H9 (cell line): ENCODE data around the gene TDP2. TPM values are rescaled to one million over a fixed set of nuclear protein-coding genes. Genes with fewer than 3 reads are reported as not detected.

ENCODE experiments used
- DNase-seq: peaks from one replicate; pipeline ENCODE4 v3.0.0-alpha.2; 2017
- H2AFZ ChIP-seq: one replicate; pipeline ENCODE4 v1.6.1; 2013; ENCODE audit warnings: mild to moderate bottlenecking, low read length, control low read depth, moderate library complexity
- H2AK5ac ChIP-seq: 2 replicates; pipeline ENCODE4 v1.6.1; 2013; ENCODE audit warnings: low read length, control low read depth, mixed read lengths; ENCODE audit not compliant: insufficient read length
- H2BK120ac ChIP-seq: one replicate; pipeline ENCODE4 v1.6.1; 2013; ENCODE audit warnings: low read depth, mild to moderate bottlenecking, low read length, control low read depth, inconsistent platforms; ENCODE audit not compliant: poor library complexity, severe bottlenecking
- H2BK12ac ChIP-seq: 2 replicates; pipeline ENCODE4 v1.6.1; 2013; ENCODE audit warnings: low read length, control low read depth, mixed read lengths, low read depth; ENCODE audit not compliant: insufficient read length
- H2BK15ac ChIP-seq: 2 replicates; pipeline ENCODE4 v1.6.1; 2013; ENCODE audit warnings: low read depth, low read length, control low read depth
- H2BK20ac ChIP-seq: one replicate; pipeline ENCODE4 v1.6.1; 2013; ENCODE audit warnings: low read depth, mild to moderate bottlenecking, low read length, control low read depth, inconsistent platforms; ENCODE audit not compliant: poor library complexity, severe bottlenecking
- H2BK5ac ChIP-seq: 2 replicates; pipeline ENCODE4 v1.6.1; 2013; ENCODE audit warnings: low read length, control low read depth, mixed read lengths; ENCODE audit not compliant: insufficient read length
- H3K14ac ChIP-seq: 2 replicates; pipeline ENCODE4 v1.6.1; 2013; ENCODE audit warnings: low read length, control low read depth; ENCODE audit not compliant: insufficient read depth
- H3K18ac ChIP-seq: 2 replicates; pipeline ENCODE4 v1.6.1; 2013; ENCODE audit warnings: low read depth, mild to moderate bottlenecking, mixed read lengths, low read length, control low read depth; ENCODE audit not compliant: insufficient read length
- H3K23ac ChIP-seq: 2 replicates; pipeline ENCODE4 v1.6.1; 2013; ENCODE audit warnings: low read length, control low read depth, mixed read lengths, low read depth; ENCODE audit not compliant: insufficient read length
- H3K23me2 ChIP-seq: 2 replicates; pipeline ENCODE4 v1.6.1; 2013; ENCODE audit warnings: low read depth, mild to moderate bottlenecking, mixed read lengths, low read length, control low read depth; ENCODE audit not compliant: insufficient read length, poor library complexity, severe bottlenecking
- H3K27ac ChIP-seq: 2 replicates; pipeline ENCODE4 v1.5.1; 2013; ENCODE audit warnings: low read length, control low read depth, mixed read lengths, low read depth; ENCODE audit not compliant: insufficient read length
- H3K27me3 ChIP-seq: 2 replicates; pipeline ENCODE4 v1.6.1; 2013; ENCODE audit warnings: low read length, control low read depth, inconsistent platforms; ENCODE audit not compliant: insufficient read depth
- H3K4ac ChIP-seq: 2 replicates; pipeline ENCODE4 v1.6.1; 2013; ENCODE audit warnings: low read depth, mild to moderate bottlenecking, control low read depth, inconsistent platforms, low read length, moderate library complexity
- H3K4me1 ChIP-seq: 2 replicates; pipeline ENCODE4 v1.6.1; 2013; ENCODE audit warnings: low read length, control low read depth, inconsistent platforms; ENCODE audit not compliant: insufficient read depth
- H3K4me2 ChIP-seq: 2 replicates; pipeline ENCODE4 v1.6.1; 2013; ENCODE audit warnings: low read length, control low read depth, mixed read lengths; ENCODE audit not compliant: insufficient read length, insufficient read depth
- H3K56ac ChIP-seq: 2 replicates; pipeline ENCODE4 v1.6.1; 2013; ENCODE audit warnings: low read depth, mild to moderate bottlenecking, mixed read lengths, low read length, control low read depth; ENCODE audit not compliant: insufficient read length
- H3K79me1 ChIP-seq: 2 replicates; pipeline ENCODE4 v1.6.1; 2013; ENCODE audit warnings: low read depth, mild to moderate bottlenecking, moderate library complexity, low read length, control low read depth, inconsistent platforms; ENCODE audit not compliant: insufficient read depth, poor library complexity, severe bottlenecking
- H3K79me2 ChIP-seq: 2 replicates; pipeline ENCODE4 v1.6.1; 2013; ENCODE audit warnings: low read length, control low read depth, inconsistent platforms; ENCODE audit not compliant: insufficient read depth
- H3K9ac ChIP-seq: 2 replicates; pipeline ENCODE4 v1.6.1; 2013; ENCODE audit warnings: low read length, control low read depth, mixed read lengths; ENCODE audit not compliant: insufficient read length; ENCODE audit errors: extremely low read depth
- H3K9me3 ChIP-seq: one replicate; pipeline ENCODE4 v1.6.1; 2013; ENCODE audit warnings: low read depth, low read length, inconsistent platforms; ENCODE audit not compliant: control insufficient read depth
- H3T11ph ChIP-seq: one replicate; pipeline ENCODE4 v1.6.1; 2013; ENCODE audit warnings: mild to moderate bottlenecking, low read length, control low read depth, inconsistent platforms
- H4K20me1 ChIP-seq: one replicate; pipeline ENCODE4 v1.6.1; 2013; ENCODE audit not compliant: control insufficient read depth, insufficient read length, insufficient read depth
- H4K5ac ChIP-seq: 2 replicates; pipeline ENCODE4 v1.6.1; 2013; ENCODE audit warnings: low read depth, mild to moderate bottlenecking, mixed read lengths, low read length, control low read depth; ENCODE audit not compliant: insufficient read length
- H4K8ac ChIP-seq: replicated peaks from 2 replicates; pipeline ENCODE4 v1.6.1; 2013; ENCODE audit warnings: low read length, control low read depth, mixed read lengths, low read depth; ENCODE audit not compliant: insufficient read length
- H4K91ac ChIP-seq: 2 replicates; pipeline ENCODE4 v1.6.1; 2013; ENCODE audit warnings: low read depth, mild to moderate bottlenecking, moderate library complexity, mixed read lengths, low read length, control low read depth; ENCODE audit not compliant: insufficient read length
- H3K27ac Mint-ChIP-seq, 3 experiments: 2 replicates in 2 of 3; 3 replicates in 1 of 3; pipeline ENCODE4 v1.8.0; 2020 to 2021; ENCODE audit warnings: mixed read lengths in 3 of 3, mild to moderate bottlenecking in 1 of 3, moderate library complexity in 1 of 3
- H3K27me3 Mint-ChIP-seq: 2 replicates; pipeline ENCODE4 v1.8.0; 2021; ENCODE audit warnings: low read depth, mild to moderate bottlenecking, moderate library complexity, mixed read lengths
- H3K36me3 Mint-ChIP-seq, 3 experiments: 2 replicates in 2 of 3; 3 replicates in 1 of 3; pipeline ENCODE4 v1.8.0; 2020 to 2021; ENCODE audit warnings: low read depth in 3 of 3, mixed read lengths in 3 of 3; ENCODE audit not compliant: insufficient read depth in 1 of 3
- H3K4me1 Mint-ChIP-seq, 2 experiments: 2 replicates each; pipeline ENCODE4 v1.8.0; 2020; ENCODE audit warnings: mixed read lengths in 2 of 2
- H3K4me3 Mint-ChIP-seq, 2 experiments: 2 replicates in 1 of 2; 3 replicates in 1 of 2; pipeline ENCODE4 v1.8.0; 2020 to 2021; ENCODE audit warnings: mild to moderate bottlenecking in 2 of 2, mixed read lengths in 2 of 2, moderate library complexity in 1 of 2
- H3K9me3 Mint-ChIP-seq, 2 experiments: 2 replicates in 1 of 2; 3 replicates in 1 of 2; pipeline ENCODE4 v1.8.0; 2020; ENCODE audit warnings: mild to moderate bottlenecking in 2 of 2, mixed read lengths in 2 of 2, moderate library complexity in 1 of 2
- WGBS: extraction: QIAGEN DNeasy Blood & Tissue Kit; methylation state at CpG from one replicate; pipeline ENCODE4 v1.1.7; 2013; ENCODE audit warnings: missing lambda C conversion rate, low lambda C conversion rate, mixed read lengths; ENCODE audit not compliant: insufficient read length; ENCODE audit errors: extremely low coverage; 5-methylcytosine and 5-hydroxymethylcytosine counted together
- total RNA-seq: library from RNA; stranded (reverse); gene quantifications from 2 replicates; pipeline ENCODE4 v1.2.1, GENCODE V29; 2021
- TF ChIP-seq, protein P1 (sequence below): fragments of 200-600 bp; sonication (generic); conservative IDR thresholded peaks from 3 replicates; pipeline ENCODE4 v1.8.0; 2021; ENCODE audit warnings: antibody characterized with exemption, mild to moderate bottlenecking

The TDP2 gene
- total RNA-seq, 1 experiment from 2014 or later, result 55.6 TPM

- Mint-ChIP-seq H3K36me3 (peaks cover under 1 to 3% (median 2%) of the 10 kb centered on the region in 3 experiments; a peak in 5 of 7 replicates), H3K27me3 (no peaks in the 10 kb centered on the region), H3K27ac (no peak overlapping the region), H3K4me3 (no peak overlapping the region), H3K4me1 (no peaks in the 10 kb centered on the region; a peak in 2 of 4 replicates), H3K9me3 (no peaks in the 10 kb centered on the region)
- Histone ChIP-seq H3K14ac (no peak overlapping the region), H3K9ac (no peak overlapping the region), H2BK15ac (no peak overlapping the region), H3K56ac (no peak overlapping the region), H2BK12ac (no peak overlapping the region), H4K8ac (no peak overlapping the region), H3K9me3 (no peaks in the 10 kb centered on the region), H2BK5ac (no peak overlapping the region), H3T11ph (no peak overlapping the region), H3K23ac (no peak overlapping the region), H4K20me1 (no peaks in the 10 kb centered on the region), H3K4me1 (no peaks in the 10 kb centered on the region), H3K4me2 (no peak overlapping the region), H3K27ac (no peak overlapping the region), H3K18ac (no peak overlapping the region), H3K79me2 (no peaks in the 10 kb centered on the region), H2BK120ac (no peak overlapping the region), H4K5ac (no peak overlapping the region), H2AK5ac (no peak overlapping the region), H2BK20ac (no peak overlapping the region), H3K79me1 (no peaks in the 10 kb centered on the region), H3K4ac (no peak overlapping the region), H3K23me2 (no peaks in the 10 kb centered on the region), H3K27me3 (no peaks in the 10 kb centered on the region), H2AFZ (no peak overlapping the region), H4K91ac (no peak overlapping the region)
- DNase-seq, result no peak
- TF ChIP-seq, protein P1, sequence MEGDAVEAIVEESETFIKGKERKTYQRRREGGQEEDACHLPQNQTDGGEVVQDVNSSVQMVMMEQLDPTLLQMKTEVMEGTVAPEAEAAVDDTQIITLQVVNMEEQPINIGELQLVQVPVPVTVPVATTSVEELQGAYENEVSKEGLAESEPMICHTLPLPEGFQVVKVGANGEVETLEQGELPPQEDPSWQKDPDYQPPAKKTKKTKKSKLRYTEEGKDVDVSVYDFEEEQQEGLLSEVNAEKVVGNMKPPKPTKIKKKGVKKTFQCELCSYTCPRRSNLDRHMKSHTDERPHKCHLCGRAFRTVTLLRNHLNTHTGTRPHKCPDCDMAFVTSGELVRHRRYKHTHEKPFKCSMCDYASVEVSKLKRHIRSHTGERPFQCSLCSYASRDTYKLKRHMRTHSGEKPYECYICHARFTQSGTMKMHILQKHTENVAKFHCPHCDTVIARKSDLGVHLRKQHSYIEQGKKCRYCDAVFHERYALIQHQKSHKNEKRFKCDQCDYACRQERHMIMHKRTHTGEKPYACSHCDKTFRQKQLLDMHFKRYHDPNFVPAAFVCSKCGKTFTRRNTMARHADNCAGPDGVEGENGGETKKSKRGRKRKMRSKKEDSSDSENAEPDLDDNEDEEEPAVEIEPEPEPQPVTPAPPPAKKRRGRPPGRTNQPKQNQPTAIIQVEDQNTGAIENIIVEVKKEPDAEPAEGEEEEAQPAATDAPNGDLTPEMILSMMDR, result no peak
- no CpG with 5 or more reads among the region's 3 CpGs for WGBS
Measured at GRCh38 chr6:24692415-24692814, 25.7 kb upstream of the TDP2 start.
